ENCODE data around the gene FEN1. TPM values are rescaled to one million over a fixed set of nuclear protein-coding genes. Genes with fewer than 3 reads are reported as not detected.

FEN1 gene
- total RNA-seq, 2 donors from 2014 or later: 9.4 to 11.4 TPM

- no peak for ATAC-seq
- no peak for DNase-seq
- intact Hi-C loops (cut with DNase I): loop anchor here in 1 of 2 donors (10.0 kb wide), 2 partner anchors 58 to 268 kb away; no protein-coding TSS in a partner anchor
These were observed 14.1 kb downstream of the FEN1 start for GRCh38 chr11:61806785-61807184.

DNA sequence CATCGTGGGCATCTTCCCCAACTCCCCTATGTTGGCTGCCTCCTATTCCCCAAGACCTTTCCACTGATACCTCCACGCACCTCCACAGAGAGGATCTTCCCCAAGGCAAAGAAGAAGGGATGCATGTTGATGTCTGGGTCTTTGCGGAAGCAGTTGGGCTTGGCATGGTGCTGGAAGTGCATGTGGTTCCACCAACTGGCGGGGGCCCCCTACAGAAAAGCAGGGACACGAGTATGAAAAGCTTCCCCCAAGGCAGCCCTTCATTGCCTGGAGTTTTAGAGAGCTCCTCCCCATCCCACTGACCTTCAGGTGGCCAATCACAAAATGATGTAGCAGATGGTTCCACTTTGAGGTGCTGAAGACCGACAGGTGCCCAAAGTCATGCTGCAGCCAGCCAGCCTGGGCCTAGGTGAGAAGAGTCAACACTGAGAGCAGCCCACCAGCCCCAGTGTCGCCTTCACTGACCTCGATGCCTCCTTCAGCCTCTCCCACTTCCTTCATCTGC is 18.0 kb downstream of the FEN1 start:
- intact Hi-C loops (cut with DNase I): no loop called here

GRCh38 chr11:61811831-61812230 is 19.1 kb downstream of the FEN1 start:
- intact Hi-C loops (cut with DNase I): no loop called here
- ATAC-seq: no peak
- DNase-seq: no peak

More for the DNA sequence above, 18.0 kb downstream of the FEN1 start:
- DNase-seq: no peak
- ATAC-seq: no peak

GRCh38 chr11:61812736-61813411 is 20.2 kb downstream of the FEN1 start:
- intact Hi-C loops (cut with DNase I): no loop called here
- ATAC-seq (no peak), DNase-seq (no peak)

- ATAC-seq: no peak
- no peak for DNase-seq
- intact Hi-C loops (cut with DNase I): no loop called here
These were observed 21.7 kb downstream of the FEN1 start for GRCh38 chr11:61814247-61814957.

- intact Hi-C loops (cut with DNase I): loop anchor here in 1 of 2 donors (5.0 kb wide), 1 partner anchor 37 kb away; no protein-coding TSS in a partner anchor
- ATAC-seq (peak; percentile 92 to 94), DNase-seq (peak; percentile 98)
These were observed 22.5 kb downstream of the FEN1 start for GRCh38 chr11:61814958-61815789.

DNA sequence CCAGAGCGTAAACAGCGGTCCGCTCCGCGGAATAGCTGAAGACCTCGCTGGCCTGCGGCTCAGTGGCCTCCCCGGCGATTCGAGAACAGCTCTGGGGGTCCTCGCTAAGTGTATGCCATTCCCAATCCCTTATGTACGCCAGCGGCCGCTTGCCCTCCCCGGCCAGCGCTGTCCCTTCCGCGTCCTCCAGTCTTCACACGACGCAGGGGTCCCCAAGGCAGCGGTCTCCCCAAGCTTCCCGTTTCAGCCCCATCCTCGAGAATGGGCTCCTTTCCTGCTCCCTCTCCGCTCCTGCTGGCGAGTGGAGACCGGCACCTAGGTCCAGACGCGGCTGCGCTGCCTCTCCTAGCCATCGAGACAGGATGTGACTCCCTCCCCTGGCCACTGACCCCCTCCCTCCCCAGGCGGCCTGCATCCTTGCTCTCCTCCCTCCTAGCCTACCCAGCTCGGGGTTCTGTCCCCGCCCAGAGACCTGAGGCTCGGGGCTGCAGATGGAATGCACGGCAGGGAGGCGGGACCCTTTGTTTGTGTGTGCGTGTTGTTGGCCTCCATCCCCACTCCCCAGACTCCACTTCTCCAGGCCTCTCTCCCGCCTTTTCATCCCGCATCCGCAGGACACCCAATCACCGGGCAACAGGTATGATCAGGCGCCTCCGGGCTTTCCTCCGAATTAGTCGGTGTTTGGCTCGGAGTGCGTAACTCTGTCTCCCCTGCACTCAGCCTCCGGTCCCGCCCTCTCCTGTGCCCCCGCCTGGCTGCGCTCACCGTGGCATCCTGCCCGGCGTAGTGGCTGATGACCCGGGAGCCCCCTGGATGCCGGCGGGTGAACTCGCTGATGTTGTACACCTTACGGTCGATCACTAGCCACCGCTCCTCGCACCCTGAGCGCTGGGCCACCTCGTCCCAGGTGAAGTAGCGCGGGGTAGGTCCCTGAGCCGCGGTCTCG is 23.4 kb downstream of the FEN1 start:
- DNase-seq (peak; percentile 74), ATAC-seq (peak; percentile 42 to 60)
- intact Hi-C loops (cut with DNase I): loop anchor here in 1 of 2 donors (5.0 kb wide), 1 partner anchor 36 kb away; no protein-coding TSS in a partner anchor

- ATAC-seq (peak; percentile 68 to 72), DNase-seq (peak; percentile 94)
- intact Hi-C loops (cut with DNase I): loop anchor here in 1 of 2 donors (5.0 kb wide), 1 partner anchor 35 kb away; no protein-coding TSS in a partner anchor
These were observed 24.2 kb downstream of the FEN1 start, which contains the start of gene FADS1 for GRCh38 chr11:61816736-61817455. Gene FADS1 (minus strand): TSS chr11:61817003. CDS start chr11:61816929, 74 bp downstream.

DNA sequence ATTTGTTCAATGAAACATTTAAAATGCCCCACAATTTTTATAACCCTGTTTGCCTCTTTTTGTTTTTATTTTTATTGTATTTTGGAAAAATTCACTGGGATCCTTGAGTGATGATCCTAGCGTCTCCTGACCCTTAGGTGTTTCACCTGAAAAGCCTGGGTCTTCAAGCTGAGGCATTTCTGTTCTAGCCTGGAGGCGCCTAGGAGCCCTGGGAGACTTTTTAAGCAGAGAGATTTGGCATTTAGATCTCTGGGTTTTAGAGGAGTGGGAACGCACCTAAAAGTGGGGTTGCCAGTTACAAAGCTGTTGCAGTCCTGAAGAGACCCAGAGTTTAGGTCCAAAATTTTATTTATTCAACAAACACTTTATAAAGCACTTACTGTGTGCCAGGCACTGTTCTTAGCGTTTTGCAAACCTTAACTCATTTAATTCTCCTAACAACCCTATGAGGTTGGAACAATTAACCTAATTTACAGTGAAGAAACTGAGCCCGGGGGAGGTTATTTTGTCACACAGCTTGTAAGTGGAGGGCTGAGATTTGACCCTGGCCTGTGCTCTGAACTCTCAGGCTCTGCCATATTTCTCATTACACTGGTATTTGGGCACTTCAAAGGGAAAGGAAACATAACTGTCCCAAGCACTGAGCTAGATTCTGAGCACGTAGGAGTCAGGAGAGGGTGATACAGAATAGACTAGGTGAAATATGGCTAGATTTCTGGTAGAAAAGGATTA is 24.9 kb downstream of the FEN1 start:
- ATAC-seq: no peak
- intact Hi-C loops (cut with DNase I): loop anchor here in 1 of 2 donors (5.0 kb wide), 1 partner anchor 35 kb away; no protein-coding TSS in a partner anchor
- DNase-seq: no peak

- DNase-seq (no peak), ATAC-seq (no peak)
- intact Hi-C loops (cut with DNase I): no loop called here
These were observed 27.5 kb downstream of the FEN1 start for GRCh38 chr11:61820174-61820573.

DNA sequence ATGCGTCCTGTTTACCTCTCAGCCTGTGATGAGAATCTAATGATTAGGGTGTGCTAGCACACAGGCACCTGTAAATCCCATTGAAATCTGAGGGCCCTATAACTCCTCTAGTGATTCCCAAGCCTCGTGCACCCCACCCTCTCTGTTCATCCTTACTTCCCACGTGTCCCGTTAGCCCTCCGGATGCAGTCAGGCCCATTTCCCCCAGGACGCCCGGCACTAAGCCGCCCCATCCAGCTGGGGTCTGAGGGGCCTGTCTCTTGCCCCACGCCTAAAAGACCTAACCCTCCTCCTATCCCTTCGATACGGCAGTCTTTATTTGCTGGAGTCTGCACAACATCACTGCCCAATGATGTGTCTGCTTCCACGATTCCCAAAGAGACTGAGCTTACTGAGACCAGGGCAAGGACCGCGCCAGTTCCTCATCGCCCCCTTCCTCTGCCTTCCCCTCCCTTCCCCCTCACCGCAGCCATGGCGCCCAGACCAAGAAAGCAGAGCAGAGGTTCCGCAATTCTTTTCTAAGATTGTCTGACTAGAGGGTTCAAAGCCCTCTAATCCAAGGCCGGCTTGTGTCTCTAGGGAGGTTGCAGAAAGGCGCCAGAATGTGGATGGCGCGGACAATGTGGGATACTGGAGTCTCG is 34.3 kb downstream of the FEN1 start:
- DNase-seq: no peak
- peak in 1 of 2 donors; percentile 17 for ATAC-seq
- intact Hi-C loops (cut with DNase I): no loop called here

DNA sequence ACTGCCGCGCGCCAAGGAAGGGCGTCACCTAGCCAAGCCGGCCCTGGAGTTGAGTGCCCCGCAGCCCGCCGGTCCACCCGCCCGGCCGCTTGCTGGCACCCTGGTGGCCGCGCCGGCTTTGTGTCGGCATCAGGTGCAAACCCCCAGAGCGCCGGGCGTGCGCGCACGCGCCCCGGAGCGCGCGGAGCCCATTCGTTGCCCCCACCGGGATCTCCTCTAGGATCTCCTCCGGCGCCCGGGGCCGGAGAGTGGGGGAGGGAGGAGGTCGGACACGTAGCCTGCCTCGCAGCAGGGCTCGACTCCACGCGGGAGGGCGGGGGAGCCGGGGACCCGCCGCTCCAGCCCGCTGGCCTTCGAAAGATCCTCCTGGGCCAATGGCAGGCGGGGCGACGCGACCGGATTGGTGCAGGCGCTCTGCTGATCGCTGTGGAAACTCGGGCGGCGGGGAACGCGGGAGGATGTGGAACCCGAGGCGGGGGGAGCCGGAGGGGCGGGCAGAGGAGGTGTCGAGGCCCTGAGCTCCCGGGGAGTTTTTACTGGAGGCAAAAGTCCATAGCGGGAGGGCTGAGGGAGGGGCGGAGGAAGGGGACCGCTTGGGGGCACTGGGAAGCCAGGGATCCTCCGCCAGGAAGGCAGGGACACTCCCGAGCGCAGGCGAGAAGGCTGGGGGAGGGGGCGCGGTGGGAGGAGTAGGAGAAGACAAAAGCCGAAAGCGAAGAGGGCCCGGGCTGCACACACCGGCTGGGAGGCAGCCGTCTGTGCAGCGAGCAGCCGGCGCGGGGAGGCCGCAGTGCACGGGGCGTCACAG is 35.1 kb downstream of the FEN1 start, which contains the start of gene FADS2:
FADS2 (plus strand) TSS at position 730 of the 808 bp plus-strand sequence. CDS start 91 bp downstream, outside the sequence.
- peak; percentile 89 to 91 for ATAC-seq
- intact Hi-C loops (cut with DNase I): no loop called here
- peak; percentile 92 for DNase-seq

GRCh38 chr11:61828379-61828628 is 35.6 kb downstream of the FEN1 start:
- no peak for ATAC-seq
- intact Hi-C loops (cut with DNase I): no loop called here
- DNase-seq: no peak

DNA sequence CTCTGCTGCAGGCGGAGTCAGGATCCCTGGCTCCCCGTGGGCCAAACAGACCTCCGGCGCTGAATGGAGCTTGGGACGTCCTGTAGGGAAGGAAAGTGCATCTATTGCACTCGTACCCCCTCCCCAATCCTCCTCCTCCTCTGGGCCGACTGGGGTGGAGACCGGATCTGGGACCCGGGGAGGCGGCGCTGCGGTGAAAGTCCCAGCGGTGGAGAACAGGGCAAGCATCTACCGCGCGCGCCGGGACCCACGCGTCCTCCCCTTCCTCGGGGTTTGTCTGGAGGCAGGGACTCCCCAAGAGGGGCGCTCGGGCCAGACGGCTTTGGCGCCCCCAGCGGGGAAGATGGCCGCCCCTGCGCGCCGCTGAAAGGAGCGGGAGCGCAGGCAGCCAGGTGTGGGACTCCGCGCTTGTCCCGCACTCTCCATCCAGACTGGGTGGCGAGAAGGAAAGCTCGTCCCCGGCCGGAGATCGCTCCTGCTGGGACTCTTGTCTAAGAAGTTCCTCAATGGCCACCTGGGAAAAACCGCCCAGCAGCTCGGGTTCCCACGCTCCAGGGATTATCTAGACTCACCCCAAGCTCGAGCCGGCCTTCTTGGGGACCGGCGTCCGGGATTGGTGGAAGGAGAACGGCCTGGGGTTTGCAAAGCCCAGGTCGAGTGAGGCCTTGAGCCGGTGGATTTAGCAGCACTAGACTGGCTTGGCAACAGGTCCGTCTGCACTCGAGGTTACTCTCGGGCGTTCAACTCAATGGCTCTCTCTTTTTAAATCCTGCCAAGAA is 36.1 kb downstream of the FEN1 start:
- intact Hi-C loops (cut with DNase I): no loop called here
- DNase-seq (no peak), ATAC-seq (peak; percentile 25 to 45)

- ATAC-seq (no peak), DNase-seq (no peak)
- intact Hi-C loops (cut with DNase I): no loop called here
These were observed 37.1 kb downstream of the FEN1 start for GRCh38 chr11:61829806-61830205.

All from left cardiac atrium (tissue), 4 donors.